GM18519 (cell line): ENCODE results near the gene PKNOX2.
A peak's percentile ranks its signal among the peaks of the same experiment; 100 is the strongest.

Experiments used
- ATAC-seq: cut with Tn5 transposase; IDR thresholded peaks from one replicate; pipeline ENCODE4 v1.9.1; 2021; ENCODE audit warnings: mild to moderate bottlenecking, moderate library complexity; ENCODE audit not compliant: unreplicated experiment, low FRiP score

Gene PKNOX2

GRCh38 chr11:125164422-125165110 is at the start of gene PKNOX2:
PKNOX2 (plus strand) TSS chr11:125164751; CDS start chr11:125351306, 186,555 bp downstream.
- no peak for ATAC-seq

- ATAC-seq: no peak
Observed at GRCh38 chr11:125117429-125117828, 47.1 kb upstream of the PKNOX2 start.

DNA sequence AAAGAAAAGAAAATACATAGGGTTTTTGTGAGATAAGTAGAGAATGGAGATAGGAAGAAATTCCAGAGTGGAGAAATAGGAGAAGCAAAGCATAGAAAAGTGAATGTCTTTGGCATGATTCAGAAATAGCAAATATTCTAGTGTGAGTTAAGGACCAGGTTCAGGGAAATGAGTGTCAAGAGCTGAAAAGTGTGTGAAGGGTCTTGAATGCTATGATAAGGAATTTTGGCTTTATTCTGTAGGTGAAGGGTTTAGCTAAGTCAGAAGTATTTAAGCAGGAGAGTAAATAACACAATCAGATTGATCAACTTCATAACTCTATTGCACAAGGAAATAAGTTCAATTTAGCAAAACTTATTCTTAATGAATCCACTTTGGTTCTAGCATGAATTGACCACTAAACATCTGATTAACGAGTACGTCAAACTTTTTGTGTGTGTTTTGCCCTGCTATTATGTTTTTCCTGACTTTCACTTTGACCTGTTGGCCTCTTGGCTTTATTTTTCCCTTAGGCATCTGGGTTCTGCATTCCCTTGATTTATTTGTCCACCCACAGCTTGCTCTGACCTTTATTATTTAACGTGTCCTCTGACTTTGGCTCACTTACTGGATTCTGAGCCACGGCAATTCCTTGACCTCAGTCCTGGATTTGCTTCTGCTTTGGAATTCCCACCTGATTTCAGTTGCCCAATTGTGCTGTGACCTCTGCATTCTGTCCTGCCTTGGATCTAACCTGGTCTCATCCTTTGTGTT is 41.2 kb upstream of the PKNOX2 start:
- ATAC-seq: no peak

GRCh38 chr11:125123947-125124617 is 40.5 kb upstream of the PKNOX2 start:
- ATAC-seq: no peak

DNA sequence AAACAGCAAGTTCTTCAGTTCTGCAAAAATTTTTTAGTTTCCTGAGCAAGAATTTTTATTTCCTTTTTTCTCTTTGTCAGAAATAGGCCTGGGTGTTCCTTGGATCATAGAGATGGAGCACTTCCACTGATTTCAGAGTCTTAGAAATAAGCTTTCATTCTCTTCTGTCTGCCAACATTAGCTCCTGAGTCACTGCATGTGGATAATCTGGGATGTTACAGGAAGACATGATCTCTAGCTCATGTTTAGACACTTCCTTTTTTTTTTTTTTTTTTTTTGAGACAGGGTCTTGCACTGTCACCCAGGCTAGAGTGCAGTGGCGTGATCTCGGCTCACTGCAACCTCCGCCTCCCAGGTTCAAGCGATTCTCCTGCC is 39.9 kb upstream of the PKNOX2 start:
- no peak for ATAC-seq

GRCh38 chr11:125128450-125128849 is 36.1 kb upstream of the PKNOX2 start:
- ATAC-seq: no peak

- no peak for ATAC-seq
Observed at GRCh38 chr11:125129316-125129993, 35.1 kb upstream of the PKNOX2 start.

DNA sequence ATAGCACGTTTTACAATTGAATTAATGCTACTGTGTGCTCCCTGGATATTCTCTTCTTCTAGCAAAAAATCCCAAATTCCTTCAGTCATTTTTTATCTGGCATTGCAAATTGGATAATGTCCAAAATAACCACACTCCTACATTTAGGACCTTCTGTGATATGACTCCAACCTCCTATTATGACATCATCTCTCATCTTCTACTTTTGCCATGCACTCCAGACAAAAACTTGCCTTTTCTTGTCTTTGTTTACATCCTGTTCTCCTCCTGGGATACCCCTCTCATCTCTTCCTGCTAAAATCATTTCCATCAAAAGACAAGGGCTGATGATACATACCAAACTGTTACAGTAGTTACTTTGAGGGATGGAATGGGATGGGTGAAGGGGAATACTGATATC is 32.5 kb upstream of the PKNOX2 start:
- no peak for ATAC-seq

DNA sequence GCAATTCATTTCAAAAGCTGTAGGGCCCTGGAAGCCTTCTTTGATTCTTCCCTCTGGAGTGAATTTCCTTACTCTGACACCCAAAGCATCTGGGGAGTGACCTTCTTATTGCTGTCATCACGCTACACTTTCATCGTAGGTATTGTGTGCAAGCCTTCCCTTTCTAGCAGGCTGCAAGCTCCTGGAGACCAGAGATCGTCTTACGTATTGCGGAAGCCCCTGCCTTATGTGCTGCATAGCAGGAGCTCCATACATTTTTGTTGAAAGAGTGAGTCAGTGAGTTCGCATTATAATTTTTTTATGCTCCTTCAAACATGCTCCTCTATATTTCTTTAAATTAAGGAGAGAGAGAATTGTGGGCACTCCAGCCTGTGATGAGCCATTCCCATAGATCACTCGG is 32.0 kb upstream of the PKNOX2 start:
- no peak for ATAC-seq

- ATAC-seq: no peak
Observed at GRCh38 chr11:125136001-125136400, 28.6 kb upstream of the PKNOX2 start.

DNA sequence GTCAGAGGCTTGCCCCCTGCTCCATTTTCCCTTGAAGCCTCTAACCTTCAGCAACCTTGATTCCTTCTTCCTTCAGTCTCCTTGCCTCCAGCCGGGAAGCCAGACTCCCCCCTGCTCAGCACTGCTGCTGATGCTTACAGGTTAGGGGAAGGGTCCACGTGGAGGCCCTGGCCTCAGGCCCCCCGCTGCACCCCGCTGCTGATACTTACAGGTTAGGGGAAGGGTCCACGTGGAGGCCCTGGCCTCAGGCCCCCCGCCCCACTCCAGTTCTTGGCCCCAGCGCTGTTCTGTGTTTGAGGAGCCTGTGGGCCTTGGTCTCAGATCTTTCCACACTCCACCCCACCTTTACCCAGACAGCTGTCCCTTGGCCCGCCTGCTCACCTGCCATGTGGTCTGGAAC is 25.6 kb upstream of the PKNOX2 start:
- ATAC-seq: no peak

DNA sequence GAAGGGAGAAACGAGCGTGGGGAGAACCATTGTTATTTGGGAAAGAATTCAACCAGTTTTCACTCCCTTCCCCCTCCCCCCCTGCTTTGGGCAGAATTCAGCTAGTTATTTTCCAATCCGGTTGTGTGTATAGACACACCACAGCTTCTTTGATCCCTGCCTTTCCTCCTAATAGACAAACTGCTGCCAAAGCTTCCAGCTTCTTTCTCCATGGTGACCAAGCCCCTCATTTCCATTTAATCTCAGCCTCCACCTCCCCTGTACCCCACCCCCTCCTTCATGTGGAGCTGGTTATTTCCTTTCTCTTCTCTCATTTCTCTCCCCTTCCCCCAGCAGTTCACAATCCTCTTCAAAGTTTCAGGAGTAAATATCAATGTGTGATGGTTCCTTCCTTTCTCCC is 24.8 kb upstream of the PKNOX2 start:
- ATAC-seq: no peak

GRCh38 chr11:125140233-125140632 is 24.3 kb upstream of the PKNOX2 start:
- no peak for ATAC-seq

- ATAC-seq: no peak
Observed at GRCh38 chr11:125141178-125141577, 23.4 kb upstream of the PKNOX2 start.

DNA sequence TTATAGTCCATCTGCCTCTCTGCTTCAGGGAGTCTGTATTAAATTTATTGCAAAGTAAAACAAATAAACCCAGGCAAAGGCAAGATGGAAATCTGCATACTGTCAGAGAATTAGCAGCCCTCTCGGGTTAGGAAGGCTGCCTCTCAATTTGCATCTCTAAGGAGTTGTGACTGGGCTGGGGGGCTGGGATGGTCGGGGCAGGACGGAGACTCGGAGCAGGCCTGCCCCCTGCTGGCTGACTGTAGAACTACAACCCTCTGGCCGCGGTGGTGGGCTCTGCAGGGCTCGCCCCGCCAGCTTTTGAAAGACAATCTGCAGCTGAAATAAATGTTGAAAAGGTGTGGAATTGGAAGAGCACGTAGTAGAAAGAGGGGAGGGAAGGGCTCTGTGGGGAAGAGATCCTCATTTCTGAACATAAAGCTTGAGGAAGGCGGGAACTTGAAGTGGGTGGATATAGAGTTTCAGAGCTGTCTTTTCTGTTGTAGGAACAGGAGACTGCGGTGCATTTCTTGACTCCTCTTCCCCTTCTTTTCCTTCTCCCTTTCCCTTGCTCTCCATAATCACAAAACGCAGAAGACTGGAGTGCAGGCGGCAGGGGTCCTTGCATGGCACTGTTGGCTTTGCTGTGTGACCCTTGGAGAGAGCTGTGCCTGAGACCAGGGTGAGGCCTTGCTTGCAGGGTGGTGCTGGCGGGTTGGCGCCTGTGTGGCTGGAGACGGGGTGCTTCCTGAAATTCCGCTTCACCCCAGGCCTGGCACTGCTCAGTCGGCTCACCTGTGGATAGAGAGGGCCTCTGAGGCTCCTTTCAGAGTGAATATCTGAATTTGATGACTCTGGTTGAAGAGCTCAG is 22.6 kb upstream of the PKNOX2 start:
- ATAC-seq: peak; percentile 64

DNA sequence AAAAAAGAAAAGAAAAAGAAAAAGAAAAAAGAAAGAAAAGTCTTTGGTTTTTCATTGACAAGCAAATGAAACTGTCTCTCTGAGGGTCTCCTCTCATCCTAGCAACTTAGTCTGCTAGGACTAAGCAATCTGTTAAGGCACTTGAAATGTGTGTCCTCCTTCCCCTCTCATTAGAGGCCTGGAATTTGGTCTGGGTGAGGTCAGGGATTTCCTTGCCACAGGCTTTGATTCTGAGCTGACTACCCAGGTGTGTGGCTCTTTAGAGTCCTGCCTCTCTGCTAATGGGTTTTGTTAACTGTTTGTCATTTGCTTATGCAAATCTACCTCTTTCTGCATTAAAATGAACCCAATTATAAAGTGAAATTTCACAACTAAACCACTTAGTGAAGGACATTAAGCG is 18.3 kb upstream of the PKNOX2 start:
- no peak for ATAC-seq

DNA sequence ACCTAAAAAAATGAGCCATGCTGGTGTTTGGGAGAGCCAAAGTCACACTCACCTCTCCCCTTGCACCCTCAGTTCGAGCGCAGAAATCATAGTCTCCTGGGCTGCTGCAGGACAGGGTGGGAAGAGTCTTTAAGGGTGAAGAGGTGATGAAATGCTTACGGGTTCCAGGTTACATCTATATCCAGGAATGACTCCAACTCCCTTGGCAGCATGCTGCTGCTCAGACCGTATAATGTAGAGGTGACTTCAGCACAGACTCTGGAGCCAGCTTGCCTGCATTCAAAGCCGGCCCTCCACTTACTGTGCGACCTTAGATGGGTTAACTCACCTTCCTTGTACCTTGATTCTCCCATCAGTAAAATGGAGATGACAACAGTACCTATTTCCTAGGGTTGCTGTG is 17.3 kb upstream of the PKNOX2 start:
- no peak for ATAC-seq

- ATAC-seq: no peak
Observed at GRCh38 chr11:125148011-125148410, 16.5 kb upstream of the PKNOX2 start.

GRCh38 chr11:125148743-125149142 is 15.8 kb upstream of the PKNOX2 start:
- ATAC-seq: no peak

DNA sequence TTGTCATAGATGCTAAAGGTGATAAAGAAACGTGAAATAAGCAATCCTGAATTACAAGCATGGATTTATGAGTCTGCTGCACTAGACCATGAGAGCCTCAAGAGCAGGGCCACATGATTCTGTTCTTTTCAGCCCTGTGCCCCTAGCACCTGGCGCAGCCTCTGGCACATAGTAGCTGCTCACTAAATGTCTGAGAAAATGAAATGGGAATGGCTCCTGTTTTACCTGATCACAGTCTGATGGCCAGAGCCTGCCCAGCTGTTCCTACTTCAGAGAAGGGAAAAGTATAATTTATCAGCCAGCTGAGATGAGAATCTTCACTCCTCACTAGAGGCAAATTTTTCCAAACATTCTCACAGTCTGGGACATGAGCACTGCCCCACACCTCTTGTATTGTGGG is 10.7 kb upstream of the PKNOX2 start:
- no peak for ATAC-seq
